PC-9 (cell line): ENCODE measurements around the gene CNKSR3.

Experiments used
- EZH2 ChIP-seq: fragments of 200-600 bp; sonication (generic); IDR thresholded peaks from 2 replicates; pipeline ENCODE4 v1.8.0; 2017; ENCODE audit warnings: antibody characterized with exemption, low read depth
- TF ChIP-seq, protein P1 (sequence below): fragments of 200-600 bp; sonication (generic); conservative IDR thresholded peaks from 2 replicates; pipeline ENCODE4 v1.6.1; 2017; ENCODE audit warnings: mixed run types, antibody characterized with exemption, mild to moderate bottlenecking, moderate library complexity

DNA sequence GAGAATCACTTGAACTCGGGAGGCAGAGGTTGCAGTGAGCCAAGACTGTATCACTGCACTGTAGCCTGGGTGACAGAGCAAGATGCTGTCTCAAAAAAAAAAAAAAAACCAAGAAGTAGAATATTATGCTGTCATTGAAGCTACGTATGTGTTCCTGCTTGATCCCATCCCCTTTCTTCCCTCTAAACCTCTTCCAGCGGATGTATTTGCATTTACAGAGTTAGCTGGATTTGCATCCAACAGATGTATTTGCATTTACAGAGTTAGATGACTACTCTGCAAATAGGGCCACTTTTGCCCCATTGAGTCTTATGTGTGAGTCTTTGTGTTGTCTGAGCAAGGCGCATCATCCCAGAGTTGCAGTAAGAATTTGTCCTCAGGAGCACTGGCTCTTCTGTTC, 128.9 kb downstream of the CNKSR3 start:
- TF ChIP-seq, protein P1, sequence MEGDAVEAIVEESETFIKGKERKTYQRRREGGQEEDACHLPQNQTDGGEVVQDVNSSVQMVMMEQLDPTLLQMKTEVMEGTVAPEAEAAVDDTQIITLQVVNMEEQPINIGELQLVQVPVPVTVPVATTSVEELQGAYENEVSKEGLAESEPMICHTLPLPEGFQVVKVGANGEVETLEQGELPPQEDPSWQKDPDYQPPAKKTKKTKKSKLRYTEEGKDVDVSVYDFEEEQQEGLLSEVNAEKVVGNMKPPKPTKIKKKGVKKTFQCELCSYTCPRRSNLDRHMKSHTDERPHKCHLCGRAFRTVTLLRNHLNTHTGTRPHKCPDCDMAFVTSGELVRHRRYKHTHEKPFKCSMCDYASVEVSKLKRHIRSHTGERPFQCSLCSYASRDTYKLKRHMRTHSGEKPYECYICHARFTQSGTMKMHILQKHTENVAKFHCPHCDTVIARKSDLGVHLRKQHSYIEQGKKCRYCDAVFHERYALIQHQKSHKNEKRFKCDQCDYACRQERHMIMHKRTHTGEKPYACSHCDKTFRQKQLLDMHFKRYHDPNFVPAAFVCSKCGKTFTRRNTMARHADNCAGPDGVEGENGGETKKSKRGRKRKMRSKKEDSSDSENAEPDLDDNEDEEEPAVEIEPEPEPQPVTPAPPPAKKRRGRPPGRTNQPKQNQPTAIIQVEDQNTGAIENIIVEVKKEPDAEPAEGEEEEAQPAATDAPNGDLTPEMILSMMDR: no peak
- no peak for TF ChIP-seq EZH2
